Measurements from ENCODE around the gene TOGARAM1.

The TOGARAM1 gene

DNA sequence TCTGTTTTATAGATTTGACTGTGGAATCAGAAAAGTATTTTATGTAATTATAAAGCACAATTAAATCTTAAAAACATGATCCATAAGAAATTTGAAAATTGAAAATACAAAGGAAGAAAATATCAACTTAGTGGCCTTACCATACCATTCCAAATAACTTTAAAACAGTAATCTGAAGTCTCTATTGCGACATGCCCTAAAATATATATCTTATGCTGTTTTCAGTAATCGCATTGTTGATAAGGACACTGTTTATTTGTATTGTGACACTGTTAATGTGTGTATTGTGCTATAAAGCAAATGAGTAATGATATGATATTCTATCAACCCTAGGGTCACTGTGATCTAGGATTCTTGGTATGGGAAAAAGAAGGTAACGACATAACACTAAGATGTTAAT is 7.2 kb upstream of the TOGARAM1 start:
- no peak for DNase-seq (ENCODE audit: low read depth)
- no peak for TF ChIP-seq CTCF (IDR thresholded peaks at IDR 0.05; ENCODE audit: control insufficient read depth, extremely low read depth, insufficient read depth)
- H3K4me3 ChIP-seq (ENCODE audit: low read depth, low read length) = no peak overlapping the region

DNA sequence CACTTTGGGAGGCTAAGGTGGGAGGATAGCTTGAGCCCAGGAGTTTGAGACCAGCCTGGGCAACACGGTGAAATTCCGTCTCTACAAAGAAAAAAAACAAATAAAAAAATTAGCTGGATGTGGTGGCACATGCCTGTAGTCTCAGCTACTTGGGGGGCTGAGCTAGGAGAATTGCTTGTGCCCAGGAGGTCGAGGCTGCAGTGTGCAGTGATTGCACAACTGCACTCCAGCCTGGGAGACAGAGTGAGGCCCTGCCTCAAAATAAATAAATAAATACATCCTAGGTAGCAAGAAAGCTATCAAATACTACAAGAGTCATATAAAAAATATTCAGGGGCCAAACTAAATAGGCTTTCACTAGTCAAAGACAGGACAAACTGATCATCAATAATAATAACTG is 6.5 kb upstream of the TOGARAM1 start:
- no peak overlapping the region for H3K4me3 ChIP-seq (ENCODE audit: low read depth, low read length)
- no peak for DNase-seq (ENCODE audit: low read depth)
- TF ChIP-seq CTCF (IDR thresholded peaks at IDR 0.05; ENCODE audit: control insufficient read depth, extremely low read depth, insufficient read depth) = no peak

GRCh38 chr14:44956866-44957265 is 5.1 kb upstream of the TOGARAM1 start:
- TF ChIP-seq CTCF (IDR thresholded peaks at IDR 0.05; ENCODE audit: control insufficient read depth, extremely low read depth, insufficient read depth) = no peak
- DNase-seq (ENCODE audit: low read depth) = no peak
- H3K4me3 ChIP-seq (ENCODE audit: low read depth, low read length) = no peak overlapping the region

GRCh38 chr14:44959538-44959937 is 2.5 kb upstream of the TOGARAM1 start:
- TF ChIP-seq CTCF (IDR thresholded peaks at IDR 0.05; ENCODE audit: control insufficient read depth, extremely low read depth, insufficient read depth) = no peak
- DNase-seq (ENCODE audit: low read depth) = no peak
- H3K4me3 ChIP-seq (ENCODE audit: low read depth, low read length) = no peak overlapping the region

DNA sequence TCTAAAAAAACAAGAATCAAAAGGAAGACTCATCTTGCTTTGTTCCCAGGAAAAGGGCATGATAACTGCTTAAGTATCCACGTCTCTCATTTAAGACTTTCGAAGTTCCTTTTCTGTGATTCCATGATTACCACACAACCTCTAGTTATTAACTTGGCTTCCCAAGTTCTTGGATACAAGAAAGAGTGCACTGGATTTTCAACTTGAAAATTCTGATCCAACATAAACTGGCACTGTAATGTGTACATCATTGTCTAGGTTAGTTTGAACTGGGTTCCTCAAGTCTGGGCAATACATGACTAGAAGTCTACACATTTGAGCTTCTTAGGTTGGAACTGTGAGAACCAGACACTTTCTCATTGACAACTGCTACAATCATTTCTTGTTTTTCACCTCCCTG is 1.8 kb upstream of the TOGARAM1 start:
- no peak for DNase-seq (ENCODE audit: low read depth)
- no peak for TF ChIP-seq CTCF (IDR thresholded peaks at IDR 0.05; ENCODE audit: control insufficient read depth, extremely low read depth, insufficient read depth)
- H3K4me3 ChIP-seq (ENCODE audit: low read depth, low read length) = peak overlapping the region; percentile 85

GRCh38 chr14:44960646-44961045 is 1.3 kb upstream of the TOGARAM1 start:
- no peak for DNase-seq (ENCODE audit: low read depth)
- H3K4me3 ChIP-seq (ENCODE audit: low read depth, low read length) = peak overlapping the region; percentile 85
- no peak for TF ChIP-seq CTCF (IDR thresholded peaks at IDR 0.05; ENCODE audit: control insufficient read depth, extremely low read depth, insufficient read depth)

- peak overlapping the region; percentile 85 for H3K4me3 ChIP-seq (ENCODE audit: low read depth, low read length)
- DNase-seq (ENCODE audit: low read depth) = no peak
- no peak for TF ChIP-seq CTCF (IDR thresholded peaks at IDR 0.05; ENCODE audit: control insufficient read depth, extremely low read depth, insufficient read depth)
Measured at GRCh38 chr14:44961151-44961553, 838 bp upstream of the TOGARAM1 start.

Data from LNCaP clone FGC (cell line).